A549 (cell line): ENCODE data around the gene EGFL8. TPM values are rescaled to one million over a fixed set of nuclear protein-coding genes. Genes with fewer than 3 reads are reported as not detected.

Experiments
- BHLHE40 ChIP-seq: IDR thresholded peaks from 2 replicates; pipeline ENCODE4 v1.6.1; 2012; ENCODE audit warnings: low read depth, low read length, inconsistent platforms
- CBX2 ChIP-seq: fragments of 200-600 bp; sonication (generic); IDR thresholded peaks from 2 replicates; pipeline ENCODE4 v1.6.1; 2016; ENCODE audit warnings: low read depth, mild to moderate bottlenecking, borderline replicate concordance
- CEBPB ChIP-seq, 2 experiments: fragments of >200 bp in 1 of 2; sonication (Bioruptor Twin) in 1 of 2; formaldehyde crosslinking in 1 of 2; IDR thresholded peaks; 2 replicates each; pipeline ENCODE4 v1.6.1; 2012 to 2016
- CHD4 ChIP-seq: fragments of 200-600 bp; sonication (generic); IDR thresholded peaks from 2 replicates; pipeline ENCODE4 v1.6.1; 2016; ENCODE audit warnings: antibody characterized with exemption, mild to moderate bottlenecking, borderline replicate concordance
- EHMT2 ChIP-seq: fragments of 200-600 bp; sonication (generic); IDR thresholded peaks from 2 replicates; pipeline ENCODE4 v1.6.1; 2016; ENCODE audit warnings: antibody characterized with exemption, low read depth, mild to moderate bottlenecking, moderate library complexity
- ESRRA ChIP-seq: fragments of 150-350 bp; IDR thresholded peaks from 2 replicates; pipeline ENCODE4 v1.6.1; 2014; ENCODE audit warnings: mild to moderate bottlenecking, low read length, borderline replicate concordance
- FOSL2 ChIP-seq, 2 experiments: fragments of 450-650 bp in 1 of 2; fragments of >200 bp in 1 of 2; sonication (Bioruptor Twin) in 1 of 2; formaldehyde crosslinking; IDR thresholded peaks; 2 replicates each; pipeline versions ENCODE4 v1.5.0 to v1.6.1; 2016 to 2020; ENCODE audit warnings: mild to moderate bottlenecking in 1 of 2, moderate library complexity in 1 of 2
- FOXS1 ChIP-seq: fragments of 250-450 bp; sonication (Bioruptor Pico); IDR thresholded peaks from 2 replicates; pipeline ENCODE4 v1.5.0; 2020; ENCODE audit warnings: mild to moderate bottlenecking, moderate library complexity
- GATA3 ChIP-seq: IDR thresholded peaks from 2 replicates; pipeline ENCODE4 v1.6.1; 2012; ENCODE audit warnings: borderline replicate concordance
- HEYL ChIP-seq: fragments of 250-450 bp; sonication (Bioruptor Pico); IDR thresholded peaks from 2 replicates; pipeline ENCODE4 v1.8.0; 2021; ENCODE audit warnings: mild to moderate bottlenecking, moderate library complexity
- HOXA7 ChIP-seq: fragments of 250-450 bp; sonication (Bioruptor Pico); IDR thresholded peaks from 2 replicates; pipeline ENCODE4 v1.5.0; 2020; ENCODE audit warnings: mild to moderate bottlenecking, moderate library complexity
- JUN ChIP-seq, 2 experiments: fragments of >200 bp; sonication (Bioruptor Twin); formaldehyde crosslinking; IDR thresholded peaks; 2 replicates in 1 of 2; 3 replicates in 1 of 2; pipeline ENCODE4 v1.6.1; 2016 to 2017
- JUNB ChIP-seq: fragments of >200 bp; sonication (Bioruptor Twin); formaldehyde crosslinking; IDR thresholded peaks from 2 replicates; pipeline ENCODE4 v1.6.1; 2016
- KDM5A ChIP-seq: fragments of 200-600 bp; sonication (generic); IDR thresholded peaks from 2 replicates; pipeline ENCODE4 v1.6.1; 2016; ENCODE audit warnings: antibody characterized with exemption, mild to moderate bottlenecking
- MAFK ChIP-seq: fragments of 450-650 bp; IDR thresholded peaks from 2 replicates; pipeline ENCODE4 v1.6.1; 2014; ENCODE audit not compliant: partially characterized antibody
- MAZ ChIP-seq: fragments of 150-350 bp; IDR thresholded peaks from 2 replicates; pipeline ENCODE4 v1.6.1; 2014; ENCODE audit warnings: antibody characterized with exemption, low read depth, low read length, borderline replicate concordance
- MYC ChIP-seq: IDR thresholded peaks from 2 replicates; pipeline ENCODE4 v1.6.1; 2012; ENCODE audit warnings: mild to moderate bottlenecking, inconsistent platforms, low read length, improper control_type of control experiment, borderline replicate concordance
- NPAS2 ChIP-seq: fragments of 250-450 bp; sonication (Bioruptor Pico); IDR thresholded peaks from 2 replicates; pipeline ENCODE4 v1.8.0; 2022; ENCODE audit warnings: mild to moderate bottlenecking, moderate library complexity, borderline replicate concordance
- NR3C1 ChIP-seq: fragments of >200 bp; sonication (Bioruptor Twin); formaldehyde crosslinking; IDR thresholded peaks from 3 replicates; pipeline ENCODE4 v1.6.1; 2017
- POLR2AphosphoS2 ChIP-seq: conservative IDR thresholded peaks from 2 replicates; pipeline ENCODE4 v1.6.1; 2012; ENCODE audit warnings: low read length, improper control_type of control experiment, inconsistent platforms
- RAD21 ChIP-seq, 2 experiments: fragments of >200 bp in 1 of 2; sonication (Bioruptor Twin) in 1 of 2; formaldehyde crosslinking in 1 of 2; IDR thresholded peaks in 1 of 2; conservative IDR thresholded peaks in 1 of 2; 2 replicates in 1 of 2; 3 replicates in 1 of 2; pipeline ENCODE4 v1.6.1; 2012 to 2018; ENCODE audit warnings: inconsistent platforms in 1 of 2
- RCOR1 ChIP-seq: fragments of 150-350 bp; IDR thresholded peaks from 2 replicates; pipeline ENCODE4 v1.6.1; 2014; ENCODE audit warnings: antibody characterized with exemption, low read length, low read depth
- RNF2 ChIP-seq: fragments of 200-600 bp; sonication (generic); IDR thresholded peaks from 2 replicates; pipeline ENCODE4 v1.6.1; 2016; ENCODE audit warnings: low read depth, mild to moderate bottlenecking, antibody characterized with exemption, moderate library complexity, borderline replicate concordance
- TFCP2L1 ChIP-seq: fragments of 250-450 bp; sonication (Bioruptor Pico); IDR thresholded peaks from 2 replicates; pipeline ENCODE4 v1.5.0; 2021; ENCODE audit warnings: mild to moderate bottlenecking
- TP53 ChIP-seq: fragments of 250-450 bp; sonication (Bioruptor Pico); IDR thresholded peaks from 2 replicates; pipeline ENCODE4 v1.5.0; 2021; ENCODE audit warnings: mild to moderate bottlenecking, moderate library complexity
- ZC3H11A ChIP-seq: fragments of 450-650 bp; IDR thresholded peaks from 2 replicates; pipeline ENCODE4 v1.6.1; 2014; ENCODE audit warnings: antibody characterized with exemption, mild to moderate bottlenecking
- ZNF302 ChIP-seq: fragments of 250-450 bp; sonication (Bioruptor Pico); IDR thresholded peaks from 2 replicates; pipeline ENCODE4 v1.9.0; 2021; ENCODE audit warnings: inconsistent platforms, mild to moderate bottlenecking, moderate library complexity
- ZSCAN20 ChIP-seq: fragments of 250-450 bp; sonication (Bioruptor Pico); IDR thresholded peaks from 2 replicates; pipeline ENCODE4 v1.8.0; 2022; ENCODE audit warnings: mild to moderate bottlenecking, moderate library complexity
- polyA plus RNA-seq, 4 experiments: library from polyadenylated mRNA; depleted of rRNA in 3 of 4; stranded (reverse); fragments of >200 nt; fragmentation: RNase III in 1 of 4; extraction: RNeasy Plus Mini Kit Qiagen cat#74134 plus additional on column Dnase treatment in 1 of 4; gene quantifications; 2 replicates in 3 of 4; 3 replicates in 1 of 4; pipeline ENCODE4 v1.2.3, GENCODE V29; 2011 to 2017
- TF ChIP-seq, protein P1 (sequence below): fragments of >200 bp; sonication (Bioruptor Twin); formaldehyde crosslinking; IDR thresholded peaks from 3 replicates; pipeline ENCODE4 v1.6.1; 2016
- TF ChIP-seq, protein P2 (sequence below): fragments of 150-350 bp; IDR thresholded peaks from 2 replicates; pipeline ENCODE4 v1.6.1; 2014; ENCODE audit warnings: low read depth, mild to moderate bottlenecking, low read length
- TF ChIP-seq, protein P3 (sequence below): fragments of 450-650 bp; IDR thresholded peaks from 2 replicates; pipeline ENCODE4 v1.6.1; 2014; ENCODE audit warnings: antibody characterized with exemption
- TF ChIP-seq, protein P4 (sequence below): fragments of >200 bp; sonication (Bioruptor Twin); formaldehyde crosslinking; IDR thresholded peaks from 3 replicates; pipeline ENCODE4 v1.5.1; 2016
- TF ChIP-seq, protein P5 (sequence below): IDR thresholded peaks from 2 replicates; pipeline ENCODE4 v1.6.1; 2012; ENCODE audit warnings: low read depth, borderline replicate concordance
- TF ChIP-seq, protein P6 (sequence below): IDR thresholded peaks from 2 replicates; pipeline ENCODE4 v1.6.1; 2012
- TF ChIP-seq, protein P7 (sequence below): fragments of 250-450 bp; sonication (Bioruptor Pico); IDR thresholded peaks from 2 replicates; pipeline ENCODE4 v1.5.0; 2020; ENCODE audit warnings: low read depth, mild to moderate bottlenecking, moderate library complexity

EGFL8 gene
- polyA plus RNA-seq, 2 of the 4 experiments (the other 2 are of a cell fraction), result 2.0 to 3.1 TPM

DNA sequence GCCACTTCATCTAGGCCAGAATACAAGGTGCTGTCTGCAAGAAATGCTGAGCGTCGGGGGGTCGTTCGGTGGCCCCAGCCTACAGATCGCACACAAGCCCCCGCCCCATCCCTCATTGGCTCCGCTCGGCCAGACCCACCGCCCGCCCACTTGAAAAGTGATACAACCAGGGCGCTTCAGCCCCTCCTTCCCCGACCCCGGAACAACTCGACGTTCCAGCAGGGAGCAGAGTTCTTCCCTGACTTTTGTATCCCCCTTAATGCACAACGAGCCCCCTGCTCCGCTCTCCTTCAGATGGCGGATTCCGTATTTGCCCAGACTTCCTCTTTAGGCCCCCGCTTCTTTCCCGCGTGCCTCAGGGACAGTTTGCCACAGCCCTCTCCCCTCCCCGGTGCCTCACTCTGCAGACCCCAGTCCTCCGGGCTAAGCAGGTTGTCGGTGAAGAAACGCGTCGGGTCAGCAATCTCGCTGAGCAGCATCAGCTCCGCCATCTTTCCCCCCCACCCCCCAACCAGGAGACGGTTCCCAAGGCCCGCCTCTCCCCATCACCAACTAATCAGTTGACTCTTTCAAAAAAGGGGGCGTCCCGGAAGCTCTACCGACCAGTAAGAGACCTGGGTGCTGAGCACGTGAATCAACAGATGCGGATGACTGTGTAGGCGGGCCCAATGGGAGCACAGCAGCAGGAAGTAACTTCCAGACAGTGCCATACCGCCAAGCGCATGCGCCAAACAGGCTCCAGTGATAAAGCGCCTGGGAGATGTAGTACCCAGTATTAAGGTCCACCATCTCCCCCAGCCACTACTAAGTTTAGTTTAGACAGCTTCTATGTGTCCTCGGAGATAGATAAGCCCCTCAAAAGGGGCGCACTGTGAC lies 36.4 kb upstream of the EGFL8 start, which contains the start of gene ATF6B (continued):
- TF ChIP-seq, protein P1, sequence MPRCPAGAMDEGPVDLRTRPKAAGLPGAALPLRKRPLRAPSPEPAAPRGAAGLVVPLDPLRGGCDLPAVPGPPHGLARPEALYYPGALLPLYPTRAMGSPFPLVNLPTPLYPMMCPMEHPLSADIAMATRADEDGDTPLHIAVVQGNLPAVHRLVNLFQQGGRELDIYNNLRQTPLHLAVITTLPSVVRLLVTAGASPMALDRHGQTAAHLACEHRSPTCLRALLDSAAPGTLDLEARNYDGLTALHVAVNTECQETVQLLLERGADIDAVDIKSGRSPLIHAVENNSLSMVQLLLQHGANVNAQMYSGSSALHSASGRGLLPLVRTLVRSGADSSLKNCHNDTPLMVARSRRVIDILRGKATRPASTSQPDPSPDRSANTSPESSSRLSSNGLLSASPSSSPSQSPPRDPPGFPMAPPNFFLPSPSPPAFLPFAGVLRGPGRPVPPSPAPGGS, result no peak
- TF ChIP-seq JUNB, result no peak
- TF ChIP-seq ZC3H11A, result no peak
- no peak for TF ChIP-seq RCOR1
- TF ChIP-seq RNF2, result no peak
- TF ChIP-seq, protein P2, sequence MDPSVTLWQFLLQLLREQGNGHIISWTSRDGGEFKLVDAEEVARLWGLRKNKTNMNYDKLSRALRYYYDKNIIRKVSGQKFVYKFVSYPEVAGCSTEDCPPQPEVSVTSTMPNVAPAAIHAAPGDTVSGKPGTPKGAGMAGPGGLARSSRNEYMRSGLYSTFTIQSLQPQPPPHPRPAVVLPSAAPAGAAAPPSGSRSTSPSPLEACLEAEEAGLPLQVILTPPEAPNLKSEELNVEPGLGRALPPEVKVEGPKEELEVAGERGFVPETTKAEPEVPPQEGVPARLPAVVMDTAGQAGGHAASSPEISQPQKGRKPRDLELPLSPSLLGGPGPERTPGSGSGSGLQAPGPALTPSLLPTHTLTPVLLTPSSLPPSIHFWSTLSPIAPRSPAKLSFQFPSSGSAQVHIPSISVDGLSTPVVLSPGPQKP, result no peak
- no peak for TF ChIP-seq FOSL2 (IDR thresholded peaks at IDR 0.05)
- no peak for TF ChIP-seq FOSL2 (CRISPR knock-in tag; IDR thresholded peaks at IDR 0.05)
- no peak for TF ChIP-seq ZSCAN20 (CRISPR knock-in tag)
- 0 out of 5 replicates have a peak, but pooled peaks of 1 of the 2 experiments have one; percentile 21 for TF ChIP-seq JUN (IDR thresholded peaks at IDR 0.05)
- no peak for TF ChIP-seq TFCP2L1 (CRISPR knock-in tag)
- no peak for TF ChIP-seq CBX2
- TF ChIP-seq POLR2AphosphoS2, result no peak
- TF ChIP-seq, protein P3, sequence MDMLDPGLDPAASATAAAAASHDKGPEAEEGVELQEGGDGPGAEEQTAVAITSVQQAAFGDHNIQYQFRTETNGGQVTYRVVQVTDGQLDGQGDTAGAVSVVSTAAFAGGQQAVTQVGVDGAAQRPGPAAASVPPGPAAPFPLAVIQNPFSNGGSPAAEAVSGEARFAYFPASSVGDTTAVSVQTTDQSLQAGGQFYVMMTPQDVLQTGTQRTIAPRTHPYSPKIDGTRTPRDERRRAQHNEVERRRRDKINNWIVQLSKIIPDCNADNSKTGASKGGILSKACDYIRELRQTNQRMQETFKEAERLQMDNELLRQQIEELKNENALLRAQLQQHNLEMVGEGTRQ, result peak; percentile 80
- TF ChIP-seq MAZ, result no peak
- no peak for TF ChIP-seq FOXS1
- TF ChIP-seq, protein P4, sequence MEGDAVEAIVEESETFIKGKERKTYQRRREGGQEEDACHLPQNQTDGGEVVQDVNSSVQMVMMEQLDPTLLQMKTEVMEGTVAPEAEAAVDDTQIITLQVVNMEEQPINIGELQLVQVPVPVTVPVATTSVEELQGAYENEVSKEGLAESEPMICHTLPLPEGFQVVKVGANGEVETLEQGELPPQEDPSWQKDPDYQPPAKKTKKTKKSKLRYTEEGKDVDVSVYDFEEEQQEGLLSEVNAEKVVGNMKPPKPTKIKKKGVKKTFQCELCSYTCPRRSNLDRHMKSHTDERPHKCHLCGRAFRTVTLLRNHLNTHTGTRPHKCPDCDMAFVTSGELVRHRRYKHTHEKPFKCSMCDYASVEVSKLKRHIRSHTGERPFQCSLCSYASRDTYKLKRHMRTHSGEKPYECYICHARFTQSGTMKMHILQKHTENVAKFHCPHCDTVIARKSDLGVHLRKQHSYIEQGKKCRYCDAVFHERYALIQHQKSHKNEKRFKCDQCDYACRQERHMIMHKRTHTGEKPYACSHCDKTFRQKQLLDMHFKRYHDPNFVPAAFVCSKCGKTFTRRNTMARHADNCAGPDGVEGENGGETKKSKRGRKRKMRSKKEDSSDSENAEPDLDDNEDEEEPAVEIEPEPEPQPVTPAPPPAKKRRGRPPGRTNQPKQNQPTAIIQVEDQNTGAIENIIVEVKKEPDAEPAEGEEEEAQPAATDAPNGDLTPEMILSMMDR, result no peak
- no peak for TF ChIP-seq RAD21 (conservative IDR thresholded peaks at IDR 0.05 in 1 of 2, IDR thresholded peaks at IDR 0.05 in 1 of 2)
- no peak for TF ChIP-seq CHD4
- TF ChIP-seq TP53 (CRISPR knock-in tag), result no peak
- TF ChIP-seq HOXA7, result no peak
- no peak for TF ChIP-seq CEBPB (IDR thresholded peaks at IDR 0.05)
- no peak for TF ChIP-seq GATA3
- TF ChIP-seq, protein P5, sequence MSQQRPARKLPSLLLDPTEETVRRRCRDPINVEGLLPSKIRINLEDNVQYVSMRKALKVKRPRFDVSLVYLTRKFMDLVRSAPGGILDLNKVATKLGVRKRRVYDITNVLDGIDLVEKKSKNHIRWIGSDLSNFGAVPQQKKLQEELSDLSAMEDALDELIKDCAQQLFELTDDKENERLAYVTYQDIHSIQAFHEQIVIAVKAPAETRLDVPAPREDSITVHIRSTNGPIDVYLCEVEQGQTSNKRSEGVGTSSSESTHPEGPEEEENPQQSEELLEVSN, result no peak
- no peak for TF ChIP-seq ESRRA
- TF ChIP-seq, protein P6, sequence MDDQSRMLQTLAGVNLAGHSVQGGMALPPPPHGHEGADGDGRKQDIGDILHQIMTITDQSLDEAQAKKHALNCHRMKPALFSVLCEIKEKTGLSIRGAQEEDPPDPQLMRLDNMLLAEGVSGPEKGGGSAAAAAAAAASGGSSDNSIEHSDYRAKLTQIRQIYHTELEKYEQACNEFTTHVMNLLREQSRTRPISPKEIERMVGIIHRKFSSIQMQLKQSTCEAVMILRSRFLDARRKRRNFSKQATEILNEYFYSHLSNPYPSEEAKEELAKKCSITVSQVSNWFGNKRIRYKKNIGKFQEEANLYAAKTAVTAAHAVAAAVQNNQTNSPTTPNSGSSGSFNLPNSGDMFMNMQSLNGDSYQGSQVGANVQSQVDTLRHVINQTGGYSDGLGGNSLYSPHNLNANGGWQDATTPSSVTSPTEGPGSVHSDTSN, result no peak
- TF ChIP-seq NR3C1, result no peak
- no peak for TF ChIP-seq BHLHE40
- peak; percentile 86 for TF ChIP-seq KDM5A
- TF ChIP-seq ZNF302 (CRISPR knock-in tag), result no peak
- no peak for TF ChIP-seq EHMT2
- TF ChIP-seq MAFK, result peak; percentile 68
- TF ChIP-seq, protein P7, sequence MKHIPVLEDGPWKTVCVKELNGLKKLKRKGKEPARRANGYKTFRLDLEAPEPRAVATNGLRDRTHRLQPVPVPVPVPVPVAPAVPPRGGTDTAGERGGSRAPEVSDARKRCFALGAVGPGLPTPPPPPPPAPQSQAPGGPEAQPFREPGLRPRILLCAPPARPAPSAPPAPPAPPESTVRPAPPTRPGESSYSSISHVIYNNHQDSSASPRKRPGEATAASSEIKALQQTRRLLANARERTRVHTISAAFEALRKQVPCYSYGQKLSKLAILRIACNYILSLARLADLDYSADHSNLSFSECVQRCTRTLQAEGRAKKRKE (CRISPR knock-in tag), result no peak
- TF ChIP-seq MYC, result no peak
- TF ChIP-seq NPAS2 (CRISPR knock-in tag), result no peak
- TF ChIP-seq HEYL (CRISPR knock-in tag), result no peak
